ENCODE measurements around the gene TTC33.

The TTC33 gene

GRCh38 chr5:40490464-40491111 lies 265.2 kb downstream of the TTC33 start:
- Histone ChIP-seq H3K27me3 (ENCODE audit: control insufficient read depth, insufficient read depth, low read length) (no peaks in the 10 kb centered on the region), H3K27ac (ENCODE audit: low read depth, low read length) (no peak overlapping the region), H3K4me1 (ENCODE audit: control insufficient read depth, insufficient read depth, low read length) (no peaks in the 10 kb centered on the region), H3K36me3 (ENCODE audit: control insufficient read depth, insufficient read depth, low read length) (no peaks in the 10 kb centered on the region), H3K4me3 (ENCODE audit: low read depth, low read length) (no peak overlapping the region), H3K9me3 (ENCODE audit: control insufficient read depth, insufficient read depth, low read depth, low read length) (no peaks in the 10 kb centered on the region), H3K9ac (ENCODE audit: low read length) (no peak overlapping the region)

GRCh38 chr5:40489421-40489820 lies 266.3 kb downstream of the TTC33 start:
- Histone ChIP-seq H3K36me3 (ENCODE audit: control insufficient read depth, insufficient read depth, low read length) (no peaks in the 10 kb centered on the region), H3K9me3 (ENCODE audit: control insufficient read depth, insufficient read depth, low read depth, low read length) (no peaks in the 10 kb centered on the region), H3K27me3 (ENCODE audit: control insufficient read depth, insufficient read depth, low read length) (no peaks in the 10 kb centered on the region), H3K4me1 (ENCODE audit: control insufficient read depth, insufficient read depth, low read length) (no peaks in the 10 kb centered on the region), H3K4me3 (ENCODE audit: low read depth, low read length) (no peak overlapping the region), H3K9ac (ENCODE audit: low read length) (no peak overlapping the region), H3K27ac (ENCODE audit: low read depth, low read length) (no peak overlapping the region)

GRCh38 chr5:40486437-40487275 lies 269.1 kb downstream of the TTC33 start:
- no peaks in the 10 kb centered on the region for H3K36me3 ChIP-seq (ENCODE audit: control insufficient read depth, insufficient read depth, low read length)
- H3K9ac ChIP-seq (ENCODE audit: low read length) = no peak overlapping the region
- no peaks in the 10 kb centered on the region for H3K9me3 ChIP-seq (ENCODE audit: control insufficient read depth, insufficient read depth, low read depth, low read length)
- no peak overlapping the region for H3K27ac ChIP-seq (ENCODE audit: low read depth, low read length)
- no peaks in the 10 kb centered on the region for H3K27me3 ChIP-seq (ENCODE audit: control insufficient read depth, insufficient read depth, low read length)
- no peaks in the 10 kb centered on the region for H3K4me1 ChIP-seq (ENCODE audit: control insufficient read depth, insufficient read depth, low read length)
- H3K4me3 ChIP-seq (ENCODE audit: low read depth, low read length) = no peak overlapping the region

- H3K9me3 ChIP-seq (ENCODE audit: control insufficient read depth, insufficient read depth, low read depth, low read length) = no peaks in the 10 kb centered on the region
- H3K27me3 ChIP-seq (ENCODE audit: control insufficient read depth, insufficient read depth, low read length) = no peaks in the 10 kb centered on the region
- no peak overlapping the region for H3K4me3 ChIP-seq (ENCODE audit: low read depth, low read length)
- no peaks in the 10 kb centered on the region for H3K4me1 ChIP-seq (ENCODE audit: control insufficient read depth, insufficient read depth, low read length)
- H3K9ac ChIP-seq (ENCODE audit: low read length) = no peak overlapping the region
- no peak overlapping the region for H3K27ac ChIP-seq (ENCODE audit: low read depth, low read length)
- H3K36me3 ChIP-seq (ENCODE audit: control insufficient read depth, insufficient read depth, low read length) = no peaks in the 10 kb centered on the region
Measured at GRCh38 chr5:40485021-40485998, 270.5 kb downstream of the TTC33 start.

GRCh38 chr5:40484495-40484894 lies 271.3 kb downstream of the TTC33 start:
- Histone ChIP-seq H3K9ac (ENCODE audit: low read length) (no peak overlapping the region), H3K4me1 (ENCODE audit: control insufficient read depth, insufficient read depth, low read length) (no peaks in the 10 kb centered on the region), H3K4me3 (ENCODE audit: low read depth, low read length) (no peak overlapping the region), H3K27me3 (ENCODE audit: control insufficient read depth, insufficient read depth, low read length) (no peaks in the 10 kb centered on the region), H3K27ac (ENCODE audit: low read depth, low read length) (no peak overlapping the region), H3K9me3 (ENCODE audit: control insufficient read depth, insufficient read depth, low read depth, low read length) (no peaks in the 10 kb centered on the region), H3K36me3 (ENCODE audit: control insufficient read depth, insufficient read depth, low read length) (no peaks in the 10 kb centered on the region)

DNA sequence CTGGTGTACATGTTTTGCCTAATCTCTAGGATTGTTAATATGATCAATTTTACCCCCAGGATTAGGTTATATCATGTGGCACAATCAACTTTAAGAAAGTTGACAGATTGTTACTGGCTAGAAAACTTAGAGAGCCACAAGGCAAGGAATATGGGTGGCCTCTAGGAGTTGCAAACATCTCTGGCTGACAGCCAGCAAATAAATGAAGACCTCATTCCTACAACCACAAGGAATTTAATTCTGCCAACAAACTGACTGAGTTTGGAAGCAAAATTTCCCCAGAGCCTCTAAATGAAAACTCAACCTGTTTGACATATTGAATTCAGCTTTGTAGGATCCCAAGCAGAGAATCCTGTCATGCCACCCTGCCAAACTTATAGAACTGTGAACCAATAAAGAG lies 272.4 kb downstream of the TTC33 start:
- no peak overlapping the region for H3K4me3 ChIP-seq (ENCODE audit: low read depth, low read length)
- H3K9ac ChIP-seq (ENCODE audit: low read length) = no peak overlapping the region
- no peaks in the 10 kb centered on the region for H3K4me1 ChIP-seq (ENCODE audit: control insufficient read depth, insufficient read depth, low read length)
- no peak overlapping the region for H3K27ac ChIP-seq (ENCODE audit: low read depth, low read length)
- no peaks in the 10 kb centered on the region for H3K27me3 ChIP-seq (ENCODE audit: control insufficient read depth, insufficient read depth, low read length)
- no peaks in the 10 kb centered on the region for H3K36me3 ChIP-seq (ENCODE audit: control insufficient read depth, insufficient read depth, low read length)
- no peaks in the 10 kb centered on the region for H3K9me3 ChIP-seq (ENCODE audit: control insufficient read depth, insufficient read depth, low read depth, low read length)

DNA sequence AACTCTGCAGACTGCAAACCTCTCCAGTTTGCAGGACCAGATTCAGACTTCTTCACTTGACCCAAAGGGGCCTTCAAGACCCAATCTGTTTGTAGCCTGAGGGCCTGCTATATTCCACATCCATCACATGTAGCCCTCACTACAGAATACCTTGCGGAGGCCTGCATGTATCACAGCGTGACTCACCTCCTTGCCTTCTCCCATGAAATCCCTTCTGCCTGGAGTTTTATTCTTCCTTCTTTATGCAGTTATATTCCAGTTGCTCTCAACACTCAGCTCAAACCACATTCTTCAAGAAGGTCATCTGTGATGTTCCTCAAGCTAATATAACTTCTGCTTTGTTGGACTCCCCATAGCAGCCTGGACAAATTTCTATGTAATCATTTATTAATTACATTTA lies 274.5 kb downstream of the TTC33 start:
- Histone ChIP-seq H3K27ac (ENCODE audit: low read depth, low read length) (no peak overlapping the region), H3K9ac (ENCODE audit: low read length) (no peak overlapping the region), H3K36me3 (ENCODE audit: control insufficient read depth, insufficient read depth, low read length) (no peaks in the 10 kb centered on the region), H3K27me3 (ENCODE audit: control insufficient read depth, insufficient read depth, low read length) (no peaks in the 10 kb centered on the region), H3K4me1 (ENCODE audit: control insufficient read depth, insufficient read depth, low read length) (no peaks in the 10 kb centered on the region), H3K4me3 (ENCODE audit: low read depth, low read length) (no peak overlapping the region), H3K9me3 (ENCODE audit: control insufficient read depth, insufficient read depth, low read depth, low read length) (no peaks in the 10 kb centered on the region)

DNA sequence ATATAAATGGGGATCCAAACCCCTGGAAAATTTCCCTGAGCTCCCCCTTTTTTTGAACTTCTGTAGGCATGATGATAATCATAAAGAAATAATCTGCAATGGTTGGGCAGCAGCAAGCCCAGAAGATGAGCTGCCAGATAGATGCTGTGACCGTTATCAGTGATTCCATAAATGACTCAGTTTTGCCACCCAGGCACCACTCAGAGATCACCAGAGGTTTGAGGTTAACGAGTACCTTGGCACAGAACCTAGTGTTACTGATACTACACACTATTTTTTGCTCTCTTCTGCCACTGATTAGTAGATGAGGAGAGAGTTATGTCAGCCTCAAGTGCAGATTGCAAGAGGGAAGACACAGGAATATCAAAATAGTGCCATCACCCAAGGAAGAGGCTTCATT lies 275.4 kb downstream of the TTC33 start:
- H3K27ac ChIP-seq (ENCODE audit: low read depth, low read length) = no peak overlapping the region
- no peak overlapping the region for H3K4me3 ChIP-seq (ENCODE audit: low read depth, low read length)
- H3K27me3 ChIP-seq (ENCODE audit: control insufficient read depth, insufficient read depth, low read length) = no peaks in the 10 kb centered on the region
- no peaks in the 10 kb centered on the region for H3K9me3 ChIP-seq (ENCODE audit: control insufficient read depth, insufficient read depth, low read depth, low read length)
- H3K36me3 ChIP-seq (ENCODE audit: control insufficient read depth, insufficient read depth, low read length) = no peaks in the 10 kb centered on the region
- no peak overlapping the region for H3K9ac ChIP-seq (ENCODE audit: low read length)
- H3K4me1 ChIP-seq (ENCODE audit: control insufficient read depth, insufficient read depth, low read length) = no peaks in the 10 kb centered on the region

GRCh38 chr5:40479939-40480338 lies 275.8 kb downstream of the TTC33 start:
- Histone ChIP-seq H3K9ac (ENCODE audit: low read length) (no peak overlapping the region), H3K36me3 (ENCODE audit: control insufficient read depth, insufficient read depth, low read length) (no peaks in the 10 kb centered on the region), H3K27me3 (ENCODE audit: control insufficient read depth, insufficient read depth, low read length) (no peaks in the 10 kb centered on the region), H3K4me1 (ENCODE audit: control insufficient read depth, insufficient read depth, low read length) (no peaks in the 10 kb centered on the region), H3K27ac (ENCODE audit: low read depth, low read length) (no peak overlapping the region), H3K4me3 (ENCODE audit: low read depth, low read length) (no peak overlapping the region), H3K9me3 (ENCODE audit: control insufficient read depth, insufficient read depth, low read depth, low read length) (no peaks in the 10 kb centered on the region)

- no peaks in the 10 kb centered on the region for H3K9me3 ChIP-seq (ENCODE audit: control insufficient read depth, insufficient read depth, low read depth, low read length)
- no peak overlapping the region for H3K4me3 ChIP-seq (ENCODE audit: low read depth, low read length)
- no peaks in the 10 kb centered on the region for H3K36me3 ChIP-seq (ENCODE audit: control insufficient read depth, insufficient read depth, low read length)
- H3K27ac ChIP-seq (ENCODE audit: low read depth, low read length) = no peak overlapping the region
- H3K9ac ChIP-seq (ENCODE audit: low read length) = no peak overlapping the region
- no peaks in the 10 kb centered on the region for H3K27me3 ChIP-seq (ENCODE audit: control insufficient read depth, insufficient read depth, low read length)
- peaks cover 4% of the 10 kb centered on the region; the same call in 1 of the 2 replicates for H3K4me1 ChIP-seq (ENCODE audit: control insufficient read depth, insufficient read depth, low read length)
Measured at GRCh38 chr5:40478766-40479165, 277.0 kb downstream of the TTC33 start.
